Fibroblast of skin of scalp (primary cell): Measurements from ENCODE around the gene MOB1B.
"Not testable (repeated sequence)": the region's sequence is repeated elsewhere in the genome, so short reads cannot be mapped to it uniquely, and the experiment has no call there.

Source experiments
- DNase-seq: peaks from one replicate; pipeline ENCODE4 v3.0.0-alpha.2; 2013

MOB1B gene

DNA sequence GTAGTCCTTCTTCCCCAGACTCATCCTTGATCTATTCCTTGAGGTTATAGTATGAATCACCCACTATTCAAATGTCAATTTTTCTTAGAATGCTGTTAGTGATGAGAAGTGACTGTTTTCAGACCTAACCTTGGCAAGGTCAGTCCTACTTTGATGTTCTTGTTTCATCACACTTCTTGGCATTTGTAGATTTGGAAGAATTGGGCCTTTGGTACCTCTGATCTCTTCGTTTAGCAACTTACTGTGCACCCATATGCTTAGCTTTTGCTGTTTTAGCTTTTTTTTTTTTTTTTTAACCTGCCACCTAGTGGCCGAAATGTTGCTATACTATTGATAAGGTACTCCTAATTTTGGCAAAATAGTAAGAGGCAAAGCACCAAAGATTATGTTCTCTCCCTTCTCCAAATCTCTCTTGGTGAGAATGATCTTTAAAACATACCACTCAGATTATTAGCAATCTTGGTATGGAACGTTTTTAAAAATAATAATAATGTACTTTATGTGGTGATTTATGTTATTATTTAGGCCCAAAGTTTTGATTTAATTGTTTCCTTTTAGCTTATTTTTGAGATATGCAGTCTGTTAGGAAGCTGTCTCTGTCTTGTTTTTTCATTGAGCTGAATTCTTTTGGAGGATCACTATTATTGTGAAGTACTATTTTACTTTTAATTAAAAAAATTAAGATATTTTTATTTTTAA lies 107.9 kb downstream of the MOB1B start:
- DNase-seq: peak; percentile 57

DNA sequence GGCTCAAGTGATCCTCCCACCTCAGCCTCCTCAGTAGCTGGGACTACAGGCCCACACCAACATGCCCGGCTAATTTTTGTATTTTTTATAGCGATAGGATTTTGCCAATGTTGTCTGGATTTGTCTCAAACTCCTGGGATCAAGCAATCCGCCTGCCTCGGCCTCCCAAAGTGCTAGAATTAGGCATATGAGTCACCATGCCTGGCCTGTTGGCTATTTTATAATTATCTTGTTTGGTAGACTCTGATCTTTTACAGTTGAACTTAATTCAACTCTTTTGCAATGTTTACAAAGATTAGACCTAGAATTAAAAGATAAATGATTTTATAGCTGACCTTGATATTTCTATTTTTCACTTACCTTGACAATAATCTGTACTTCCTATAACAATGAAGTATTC lies 109.3 kb downstream of the MOB1B start:
- DNase-seq: no peak

DNA sequence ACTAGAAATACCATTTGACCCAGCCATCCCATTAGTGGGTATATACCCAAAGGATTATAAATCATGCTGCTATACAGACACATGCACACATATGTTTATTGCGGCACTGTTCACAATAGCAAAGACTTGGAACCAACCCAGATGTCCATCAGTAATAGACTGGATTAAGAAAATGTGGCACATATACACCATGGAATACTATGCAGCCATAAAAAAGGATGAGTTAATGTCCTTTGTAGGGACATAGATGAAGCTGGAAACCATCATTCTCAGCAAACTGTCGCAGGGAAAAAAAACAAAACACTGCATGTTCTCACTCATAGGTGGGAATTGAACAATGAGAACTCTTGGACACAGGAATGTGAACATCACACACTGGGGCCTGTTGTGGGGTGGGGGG lies 115.2 kb downstream of the MOB1B start:
- DNase-seq: not testable (repeated sequence)

DNA sequence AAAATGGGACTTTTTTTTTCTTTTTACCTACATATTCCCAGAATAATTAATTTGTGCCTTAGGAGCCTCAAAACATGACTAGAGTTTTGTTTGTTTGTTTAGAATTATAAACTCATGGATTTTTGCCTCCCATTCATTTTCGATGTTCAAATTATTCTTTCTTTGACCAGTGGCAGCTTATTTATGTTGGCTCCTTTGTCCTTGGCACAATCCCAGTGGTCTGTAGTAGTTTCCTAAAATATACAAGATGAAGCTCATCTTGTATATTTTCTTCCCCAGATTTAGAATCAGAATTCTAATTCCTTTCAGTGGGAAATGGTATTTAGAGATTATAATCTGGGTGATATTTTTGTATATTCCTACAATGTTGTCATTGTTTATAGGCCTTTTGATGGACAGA lies 118.4 kb downstream of the MOB1B start:
- DNase-seq: no peak

DNA sequence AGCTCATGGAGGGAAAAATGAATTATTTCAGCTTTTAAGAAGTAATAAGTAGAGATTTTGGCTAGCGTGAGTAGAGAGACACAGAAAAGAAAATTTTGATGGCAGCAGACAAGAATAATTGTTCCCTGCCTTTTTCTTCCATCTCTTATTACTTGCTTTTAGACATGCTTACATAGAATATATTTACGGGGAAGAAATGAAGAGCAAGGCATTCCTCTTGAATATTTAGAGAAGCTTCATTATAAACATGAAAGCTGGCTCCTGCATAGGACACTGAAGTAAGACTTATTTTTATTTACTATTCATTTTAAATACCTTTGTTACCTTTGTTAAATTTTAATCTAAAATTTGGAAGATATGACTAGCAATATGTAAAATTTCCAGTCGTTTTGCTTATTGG lies 123.5 kb downstream of the MOB1B start:
- no peak for DNase-seq

DNA sequence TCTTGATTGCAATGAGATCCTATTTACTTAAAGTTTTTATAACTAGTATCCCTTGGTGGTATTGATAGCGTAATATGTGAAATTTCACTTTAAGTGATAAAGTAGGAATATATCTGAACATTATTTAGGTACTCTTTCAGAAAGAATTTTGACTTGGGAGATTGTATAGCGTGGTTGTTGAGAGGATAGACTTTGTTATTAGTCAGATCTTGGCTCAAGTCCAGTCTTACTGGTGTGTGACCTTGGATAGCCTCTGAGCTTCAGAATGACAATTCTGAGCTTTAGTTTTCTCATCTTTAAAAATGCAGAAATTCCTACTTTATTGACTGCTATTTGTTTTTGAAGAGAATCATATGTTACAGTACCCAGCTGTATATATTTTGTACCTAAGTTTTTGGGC lies 123.9 kb downstream of the MOB1B start:
- peak; percentile 88 for DNase-seq

DNA sequence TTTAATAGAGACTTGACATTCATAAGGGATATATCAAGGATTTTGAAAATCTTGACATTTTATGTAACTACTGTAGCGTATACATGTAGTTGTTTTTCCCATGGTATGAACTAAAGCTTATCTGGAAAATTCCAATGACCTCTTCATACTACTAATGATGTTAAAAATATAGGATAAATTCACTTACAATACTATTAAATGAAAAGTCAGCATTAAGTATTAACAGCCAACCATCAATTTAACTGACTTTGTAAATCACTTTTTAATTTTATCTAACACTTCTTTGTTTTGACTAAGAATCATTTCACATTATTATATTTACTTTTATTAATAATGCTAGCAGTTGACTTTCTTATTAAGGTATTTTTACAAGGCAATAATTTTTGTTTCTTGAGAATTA lies 125.4 kb downstream of the MOB1B start:
- no peak for DNase-seq

DNA sequence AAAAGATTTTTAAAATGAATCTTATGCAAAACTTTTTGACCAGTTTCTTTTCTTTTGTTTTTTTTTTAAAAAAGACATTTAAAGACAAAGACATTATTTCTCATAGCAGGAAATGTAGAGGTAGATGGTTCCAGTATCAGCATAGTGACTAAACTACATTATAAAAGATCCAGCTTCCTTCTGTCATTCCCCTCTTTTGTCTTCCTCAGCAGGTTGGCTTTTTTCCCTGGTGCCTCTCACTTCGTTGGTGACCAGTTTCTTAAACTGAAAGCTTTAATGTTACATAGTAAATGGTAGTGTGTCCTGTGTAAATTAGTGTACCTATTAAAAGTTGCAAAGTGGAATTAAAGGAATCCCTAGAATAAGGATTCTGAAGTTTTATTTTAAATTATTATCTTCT lies 127.3 kb downstream of the MOB1B start:
- DNase-seq: no peak

DNA sequence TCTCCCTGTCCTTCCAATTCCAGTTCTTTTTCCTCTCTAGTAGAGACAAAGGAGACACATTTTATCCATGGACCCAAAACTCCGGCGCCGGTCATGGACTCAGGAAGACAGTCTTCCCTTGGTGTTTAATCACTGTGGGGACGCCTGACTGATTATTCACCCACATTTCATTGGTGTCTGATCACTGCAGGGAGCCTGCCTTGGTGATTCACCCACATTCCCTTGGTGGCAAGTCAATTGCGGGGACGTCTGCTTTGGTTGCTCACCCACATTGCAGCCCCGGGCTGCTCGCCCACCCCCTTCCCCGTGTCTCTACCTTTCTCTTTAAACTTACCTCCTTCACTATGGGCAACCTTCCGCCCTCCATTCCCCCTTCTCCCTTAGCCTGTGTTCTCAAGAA lies 129.9 kb downstream of the MOB1B start:
- DNase-seq: peak; percentile 86
